OCI-LY7 (cell line): Measurements from ENCODE around the gene GIMAP1. TPM values are rescaled to one million over a fixed set of nuclear protein-coding genes. Genes with fewer than 3 reads are reported as not detected.

Source experiments
- BruUV-seq: library from RNA; stranded (reverse); fragments of 400-500 nt; replicated peaks from 2 replicates; lab custom pipeline; 2021; lab: Mats Ljungman, UMichigan
- CTCF ChIA-PET: fragments of 300-600 bp; sonication (Branson Sonifier 250); formaldehyde crosslinking; loops from one replicate; lab custom pipeline; 2022; ENCODE audit warnings: antibody characterized with exemption; ENCODE audit not compliant: unreplicated experiment; lab: Charles Lee
- POLR2A ChIA-PET: fragments of 300-600 bp; sonication (Branson Sonifier 250); formaldehyde crosslinking; loops from one replicate; lab custom pipeline; 2022; ENCODE audit warnings: antibody characterized with exemption; lab: Charles Lee
- DNase-seq: peaks from one replicate; pipeline ENCODE4 v3.0.0-alpha.2; 2015; ENCODE audit warnings: low spot score
- H2AFZ ChIP-seq: fragments of 200-600 bp; sonication (generic), shearing (Covaris generic); 2 replicates; pipeline ENCODE4 v1.6.1; 2014; ENCODE audit warnings: mild to moderate bottlenecking, antibody characterized with exemption, low read length, moderate library complexity
- H3K27ac ChIP-seq: fragments of 200-600 bp; sonication (generic); 2 replicates; pipeline ENCODE4 v1.5.1; 2014; ENCODE audit warnings: mixed run types, low read depth, mild to moderate bottlenecking, moderate library complexity, low read length, inconsistent platforms; ENCODE audit not compliant: poor library complexity, severe bottlenecking
- H3K36me3 ChIP-seq: fragments of 200-600 bp; sonication (generic); 2 replicates; pipeline ENCODE4 v1.6.1; 2014; ENCODE audit warnings: mild to moderate bottlenecking, antibody characterized with exemption, low read length, moderate library complexity, mixed read lengths; ENCODE audit not compliant: insufficient read depth
- H3K4me1 ChIP-seq: fragments of 200-600 bp; sonication (generic); 2 replicates; pipeline ENCODE4 v1.5.1; 2014; ENCODE audit warnings: mild to moderate bottlenecking, low read length; ENCODE audit not compliant: insufficient read depth, poor library complexity, severe bottlenecking
- H3K4me2 ChIP-seq: fragments of 200-600 bp; sonication (generic); 2 replicates; pipeline ENCODE4 v1.6.1; 2014; ENCODE audit warnings: mild to moderate bottlenecking, low read length
- H3K4me3 ChIP-seq: fragments of 200-600 bp; sonication (generic); 2 replicates; pipeline ENCODE4 v1.5.1; 2014; ENCODE audit warnings: mild to moderate bottlenecking, low read depth, low read length; ENCODE audit not compliant: poor library complexity, severe bottlenecking
- H3K79me2 ChIP-seq: fragments of 200-600 bp; sonication (generic); 2 replicates; pipeline ENCODE4 v1.6.1; 2016; ENCODE audit warnings: low read depth, mild to moderate bottlenecking, low read length, moderate library complexity, mixed read lengths; ENCODE audit not compliant: insufficient read depth
- H3K9me2 ChIP-seq: fragments of 200-600 bp; sonication (generic); 2 replicates; pipeline ENCODE4 v1.6.1; 2016; ENCODE audit warnings: mild to moderate bottlenecking, low read length, mixed read lengths; ENCODE audit not compliant: insufficient read depth
- H3K9me3 ChIP-seq: fragments of 200-600 bp; sonication (generic); 2 replicates; pipeline ENCODE4 v1.6.1; 2014; ENCODE audit warnings: mild to moderate bottlenecking, mixed run types, low read length, mixed read lengths
- H4K20me1 ChIP-seq: fragments of 200-600 bp; sonication (generic); 2 replicates; pipeline ENCODE4 v1.6.1; 2014; ENCODE audit warnings: mild to moderate bottlenecking, antibody characterized with exemption, low read length, moderate library complexity, mixed read lengths; ENCODE audit not compliant: insufficient read depth
- CTCF ChIP-seq: fragments of 200-600 bp; sonication (generic); conservative IDR thresholded peaks from 2 replicates; pipeline ENCODE4 v1.5.1; 2014; ENCODE audit warnings: mild to moderate bottlenecking, antibody characterized with exemption, low read length, moderate library complexity, mixed read lengths
- EZH2phosphoT487 ChIP-seq: fragments of 200-600 bp; sonication (generic); IDR thresholded peaks from 2 replicates; pipeline ENCODE4 v1.6.1; 2018; ENCODE audit warnings: low read depth, borderline replicate concordance, mild to moderate bottlenecking, mixed run types, antibody characterized with exemption, low read length, moderate library complexity, mixed read lengths
- intact Hi-C: fragments of 100-400 bp; cut with micrococcal nuclease; formaldehyde crosslinking; loops from one replicate; pipeline ENCODE4 v1.10.0; 2022; ENCODE audit not compliant: unreplicated experiment
- total RNA-seq, 2 experiments: library from RNA; depleted of rRNA in 1 of 2; stranded (reverse); fragments of >200 nt in 1 of 2; shearing (Covaris generic) in 1 of 2; gene quantifications; 2 replicates each; pipeline ENCODE4 v1.2.3, GENCODE V29; 2014 to 2022

GIMAP1 gene
- total RNA-seq, 2 experiments from 2014 or later: not detected

- BruUV-seq: no TSS peak
- ChIA-PET CTCF (no interaction called here), POLR2A (no interaction called here)
- Histone ChIP-seq H2AFZ (no peak overlapping the region), H3K4me2 (no peak overlapping the region), H3K27ac (no peak overlapping the region), H3K36me3 (no peaks in the 10 kb centered on the region), H3K4me3 (no peak overlapping the region), H3K4me1 (no peaks in the 10 kb centered on the region), H3K9me3 (no peaks in the 10 kb centered on the region), H3K9me2 (no peaks in the 10 kb centered on the region), H3K79me2 (no peaks in the 10 kb centered on the region), H4K20me1 (0 out of 2 replicates have a peak, but pooled peaks cover 3% of the 10 kb centered on the region)
- no peak for TF ChIP-seq EZH2phosphoT487
- DNase-seq: no peak
- intact Hi-C loops: no loop called here
Observed at GRCh38 chr7:150746921-150747320, 30.5 kb downstream of the GIMAP1 start.

DNA sequence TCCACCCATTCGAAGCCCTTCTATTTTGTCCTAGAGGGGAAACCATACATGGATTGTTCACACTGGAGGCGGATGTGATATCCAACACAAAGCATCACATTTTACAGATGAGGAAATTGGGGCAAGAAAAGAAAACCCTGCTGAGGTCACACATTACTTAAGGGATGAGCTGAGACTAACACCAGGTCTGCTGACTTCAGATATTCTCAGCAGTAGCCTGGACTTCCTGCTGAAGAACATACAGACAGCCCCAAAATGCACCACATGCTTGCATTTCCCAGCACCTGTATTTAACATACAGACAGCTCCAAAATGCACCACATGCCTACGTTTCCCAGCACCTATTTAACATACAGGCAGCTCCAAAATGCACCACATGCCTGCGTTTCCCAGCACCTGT lies 32.0 kb downstream of the GIMAP1 start:
- CTCF ChIA-PET: no interaction called here
- DNase-seq: no peak
- intact Hi-C loops: no loop called here

DNA sequence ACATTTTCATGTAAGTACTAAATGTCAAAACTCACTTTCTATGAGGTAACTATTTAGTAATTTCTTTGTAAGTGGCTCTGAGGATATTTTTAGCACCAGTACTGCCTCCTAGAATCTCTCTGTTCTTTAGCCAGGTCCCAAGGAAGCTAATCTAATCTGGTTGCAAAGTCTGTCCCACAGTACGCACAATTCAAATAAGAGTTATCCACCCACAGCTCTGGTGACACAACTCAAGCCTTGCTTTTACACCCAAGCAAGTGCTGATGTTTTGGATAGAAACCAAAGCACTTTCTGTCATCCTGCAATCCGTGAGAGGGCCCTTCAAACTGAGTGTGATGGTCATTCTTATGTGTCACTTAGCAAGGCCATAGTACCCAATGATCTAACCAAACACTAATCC lies 35.3 kb downstream of the GIMAP1 start:
- H3K79me2 ChIP-seq: no peaks in the 10 kb centered on the region
- H4K20me1 ChIP-seq: 0 out of 2 replicates have a peak, but pooled peaks cover 3% of the 10 kb centered on the region
- no peak for TF ChIP-seq CTCF
- no peak for TF ChIP-seq EZH2phosphoT487
- ChIA-PET CTCF (no interaction called here), POLR2A (no interaction called here)
- no TSS peak for BruUV-seq
- no peaks in the 10 kb centered on the region for H3K4me1 ChIP-seq
- no peak overlapping the region for H3K4me2 ChIP-seq
- no peak for DNase-seq
- H3K9me2 ChIP-seq: no peaks in the 10 kb centered on the region
- no peak overlapping the region for H3K4me3 ChIP-seq
- H3K27ac ChIP-seq: no peak overlapping the region
- no peaks in the 10 kb centered on the region for H3K9me3 ChIP-seq
- H2AFZ ChIP-seq: no peak overlapping the region
- intact Hi-C loops: no loop called here
- no peaks in the 10 kb centered on the region for H3K36me3 ChIP-seq

More for the DNA sequence above, 32.0 kb downstream of the GIMAP1 start:
- H4K20me1 ChIP-seq: 0 out of 2 replicates have a peak, but pooled peaks cover 3% of the 10 kb centered on the region
- H3K4me2 ChIP-seq: no peak overlapping the region
- POLR2A ChIA-PET: no interaction called here
- no peak overlapping the region for H3K4me3 ChIP-seq
- no peaks in the 10 kb centered on the region for H3K9me3 ChIP-seq
- no peak overlapping the region for H3K27ac ChIP-seq
- H3K79me2 ChIP-seq: no peaks in the 10 kb centered on the region
- no peaks in the 10 kb centered on the region for H3K9me2 ChIP-seq
- BruUV-seq: no TSS peak
- TF ChIP-seq CTCF: no peak
- TF ChIP-seq EZH2phosphoT487: no peak
- H3K4me1 ChIP-seq: no peaks in the 10 kb centered on the region
- no peak overlapping the region for H2AFZ ChIP-seq
- H3K36me3 ChIP-seq: no peaks in the 10 kb centered on the region
